IMR-90 (cell line): Measurements from ENCODE around the gene SEC24D.

Experiments
- CEBPB ChIP-seq: IDR thresholded peaks from 2 replicates; pipeline ENCODE4 v1.6.1; 2012; ENCODE audit warnings: low read depth, low read length, improper control_type of control experiment
- CHD1 ChIP-seq: IDR thresholded peaks from 2 replicates; pipeline ENCODE4 v1.6.1; 2012; ENCODE audit warnings: low read depth, low read length, improper control_type of control experiment
- MAZ ChIP-seq: IDR thresholded peaks from 2 replicates; pipeline ENCODE4 v1.6.1; 2012; ENCODE audit warnings: low read depth, mild to moderate bottlenecking, low read length, improper control_type of control experiment, moderate library complexity, borderline replicate concordance
- MXI1 ChIP-seq: IDR thresholded peaks from 2 replicates; pipeline ENCODE4 v1.6.1; 2012; ENCODE audit warnings: low read depth, mild to moderate bottlenecking, low read length, moderate library complexity, borderline replicate concordance
- POLR2A ChIP-seq: IDR thresholded peaks from 2 replicates; pipeline ENCODE4 v1.6.1; 2012; ENCODE audit warnings: mild to moderate bottlenecking, low read depth, low read length
- RAD21 ChIP-seq: IDR thresholded peaks from 2 replicates; pipeline ENCODE4 v1.6.1; 2012; ENCODE audit warnings: low read length, improper control_type of control experiment
- RCOR1 ChIP-seq: IDR thresholded peaks from 2 replicates; pipeline ENCODE4 v1.6.1; 2012; ENCODE audit warnings: mild to moderate bottlenecking, low read length, improper control_type of control experiment; ENCODE audit not compliant: insufficient replicate concordance
- SMC3 ChIP-seq: fragments of 150-350 bp; IDR thresholded peaks from 2 replicates; pipeline ENCODE4 v1.6.1; 2016; ENCODE audit warnings: low read depth, mild to moderate bottlenecking, antibody characterized with exemption, low read length, moderate library complexity
- TF ChIP-seq, protein P1 (sequence below): conservative IDR thresholded peaks from 2 replicates; pipeline ENCODE4 v1.5.1; 2012; ENCODE audit warnings: mild to moderate bottlenecking, low read depth, low read length, improper control_type of control experiment
- TF ChIP-seq, protein P2 (sequence below): fragments of 150-350 bp; IDR thresholded peaks from 2 replicates; pipeline ENCODE4 v1.6.1; 2017; ENCODE audit warnings: mild to moderate bottlenecking, antibody characterized with exemption, low read length, low read depth

DNA sequence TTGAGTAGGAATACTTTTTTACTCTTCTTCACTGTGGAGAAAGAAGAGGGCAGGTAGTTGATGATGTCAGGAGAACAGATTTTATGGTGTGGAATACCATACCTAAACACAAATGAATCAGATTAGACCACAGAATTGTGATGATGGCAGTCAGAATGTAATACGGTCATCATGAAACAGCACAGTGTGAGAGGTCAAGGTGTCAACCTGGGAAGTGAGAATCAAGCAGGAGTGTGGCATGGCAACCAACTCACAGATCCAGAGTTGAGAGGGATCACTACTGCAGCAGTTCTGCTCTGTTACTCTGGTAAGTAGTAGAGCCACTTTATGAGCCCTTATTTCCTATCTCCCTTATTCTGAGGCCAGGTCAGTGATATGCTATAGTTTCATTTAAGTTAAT is 123.1 kb downstream of the SEC24D start:
- TF ChIP-seq, protein P1, sequence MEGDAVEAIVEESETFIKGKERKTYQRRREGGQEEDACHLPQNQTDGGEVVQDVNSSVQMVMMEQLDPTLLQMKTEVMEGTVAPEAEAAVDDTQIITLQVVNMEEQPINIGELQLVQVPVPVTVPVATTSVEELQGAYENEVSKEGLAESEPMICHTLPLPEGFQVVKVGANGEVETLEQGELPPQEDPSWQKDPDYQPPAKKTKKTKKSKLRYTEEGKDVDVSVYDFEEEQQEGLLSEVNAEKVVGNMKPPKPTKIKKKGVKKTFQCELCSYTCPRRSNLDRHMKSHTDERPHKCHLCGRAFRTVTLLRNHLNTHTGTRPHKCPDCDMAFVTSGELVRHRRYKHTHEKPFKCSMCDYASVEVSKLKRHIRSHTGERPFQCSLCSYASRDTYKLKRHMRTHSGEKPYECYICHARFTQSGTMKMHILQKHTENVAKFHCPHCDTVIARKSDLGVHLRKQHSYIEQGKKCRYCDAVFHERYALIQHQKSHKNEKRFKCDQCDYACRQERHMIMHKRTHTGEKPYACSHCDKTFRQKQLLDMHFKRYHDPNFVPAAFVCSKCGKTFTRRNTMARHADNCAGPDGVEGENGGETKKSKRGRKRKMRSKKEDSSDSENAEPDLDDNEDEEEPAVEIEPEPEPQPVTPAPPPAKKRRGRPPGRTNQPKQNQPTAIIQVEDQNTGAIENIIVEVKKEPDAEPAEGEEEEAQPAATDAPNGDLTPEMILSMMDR: no peak
- TF ChIP-seq POLR2A (no peak), CEBPB (no peak), MAZ (no peak), SMC3 (no peak), MXI1 (no peak), RAD21 (no peak), CHD1 (no peak), RCOR1 (no peak)
- TF ChIP-seq, protein P2, sequence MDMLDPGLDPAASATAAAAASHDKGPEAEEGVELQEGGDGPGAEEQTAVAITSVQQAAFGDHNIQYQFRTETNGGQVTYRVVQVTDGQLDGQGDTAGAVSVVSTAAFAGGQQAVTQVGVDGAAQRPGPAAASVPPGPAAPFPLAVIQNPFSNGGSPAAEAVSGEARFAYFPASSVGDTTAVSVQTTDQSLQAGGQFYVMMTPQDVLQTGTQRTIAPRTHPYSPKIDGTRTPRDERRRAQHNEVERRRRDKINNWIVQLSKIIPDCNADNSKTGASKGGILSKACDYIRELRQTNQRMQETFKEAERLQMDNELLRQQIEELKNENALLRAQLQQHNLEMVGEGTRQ: no peak
